Urinary bladder (tissue), 4 donors: Measurements from ENCODE around the gene ERBB4. TPM values are rescaled to one million over a fixed set of nuclear protein-coding genes. Genes with fewer than 3 reads are reported as not detected.

Experiments used
- DNase-seq: peaks from one replicate; pipeline ENCODE4 v3.0.0-alpha.2; 2015; ENCODE audit errors: extremely low spot score
- H3K27ac ChIP-seq: one replicate; pipeline ENCODE4 v1.5.1; 2013; ENCODE audit warnings: low read depth, mild to moderate bottlenecking, moderate library complexity
- H3K36me3 ChIP-seq: one replicate; pipeline ENCODE4 v1.6.1; 2013; ENCODE audit warnings: mild to moderate bottlenecking, moderate library complexity; ENCODE audit not compliant: insufficient read depth
- H3K4me1 ChIP-seq: one replicate; pipeline ENCODE4 v1.6.1; 2013; ENCODE audit warnings: mild to moderate bottlenecking, moderate library complexity; ENCODE audit not compliant: insufficient read depth
- H3K4me3 ChIP-seq: one replicate; pipeline ENCODE4 v1.5.1; 2013; ENCODE audit warnings: low read depth, low read length
- WGBS: extraction: QIAGEN DNeasy Blood & Tissue Kit; methylation state at CpG from one replicate; pipeline ENCODE4 v1.1.7; 2013; 5-methylcytosine and 5-hydroxymethylcytosine counted together
- polyA plus RNA-seq: library from polyadenylated mRNA; stranded (reverse); fragments of 200-250 nt; gene quantifications from one replicate; pipeline ENCODE4 v1.2.3, GENCODE V29; 2013
- total RNA-seq: library from RNA; depleted of rRNA; stranded (reverse); fragments of >200 nt; gene quantifications from one replicate; pipeline ENCODE4 v1.2.3, GENCODE V29; 2014
- donor health status: healthy with polysubstance abuse.
- donor health status: healthy.

ERBB4 gene
- total and polyA plus RNA-seq, 2 donors: 0.13 to 3.2 TPM

DNA sequence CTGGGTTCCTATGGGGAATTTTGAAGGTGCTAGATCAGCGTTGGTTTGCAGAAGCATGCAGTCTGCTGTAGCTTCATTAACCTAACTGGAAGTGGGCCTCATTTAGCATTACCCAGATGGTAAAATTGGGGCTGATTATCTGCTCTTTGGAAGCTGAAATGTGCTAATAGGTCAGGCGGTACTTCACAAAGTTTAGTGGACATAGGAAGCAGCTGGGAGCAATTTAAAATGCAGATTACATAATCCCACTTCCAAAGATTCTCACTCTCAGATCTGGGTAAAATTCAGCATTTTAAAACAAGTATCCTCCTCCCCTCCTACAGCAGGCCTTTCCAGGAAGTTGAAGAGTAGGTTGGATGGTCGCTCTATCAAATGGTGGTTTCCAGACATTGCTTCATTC, 1075.2 kb downstream of the ERBB4 start:
- H3K27ac ChIP-seq: no peak overlapping the region
- no peak overlapping the region for H3K4me3 ChIP-seq
- WGBS: 50% methylated on average over 3 of the region's 3 CpGs
- no peaks in the 10 kb centered on the region for H3K4me1 ChIP-seq
- DNase-seq: no peak
- H3K36me3 ChIP-seq: no peaks in the 10 kb centered on the region

DNA sequence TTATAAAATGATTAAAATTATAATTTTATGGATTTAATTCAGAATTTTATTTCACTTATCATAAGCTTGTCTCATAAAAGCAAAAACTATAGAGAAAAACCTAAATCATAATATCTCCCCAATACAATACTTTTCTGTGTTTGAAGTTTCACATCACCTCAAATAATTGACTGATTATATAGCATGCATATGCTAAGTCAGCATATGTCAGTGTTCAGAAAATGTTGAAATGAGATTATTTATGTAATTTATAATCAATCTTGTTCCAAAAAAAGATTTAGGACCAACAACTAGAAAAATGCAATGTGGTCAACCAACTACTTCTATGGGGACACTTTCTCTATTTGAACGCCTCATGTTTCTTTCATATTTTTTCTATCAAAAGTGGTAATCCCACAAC, 1079.6 kb downstream of the ERBB4 start:
- no peak for DNase-seq
- Histone ChIP-seq H3K4me1 (no peaks in the 10 kb centered on the region), H3K36me3 (no peaks in the 10 kb centered on the region), H3K27ac (no peak overlapping the region), H3K4me3 (no peak overlapping the region)
- 98% methylated on average over 1 of the region's 1 CpG for WGBS

DNA sequence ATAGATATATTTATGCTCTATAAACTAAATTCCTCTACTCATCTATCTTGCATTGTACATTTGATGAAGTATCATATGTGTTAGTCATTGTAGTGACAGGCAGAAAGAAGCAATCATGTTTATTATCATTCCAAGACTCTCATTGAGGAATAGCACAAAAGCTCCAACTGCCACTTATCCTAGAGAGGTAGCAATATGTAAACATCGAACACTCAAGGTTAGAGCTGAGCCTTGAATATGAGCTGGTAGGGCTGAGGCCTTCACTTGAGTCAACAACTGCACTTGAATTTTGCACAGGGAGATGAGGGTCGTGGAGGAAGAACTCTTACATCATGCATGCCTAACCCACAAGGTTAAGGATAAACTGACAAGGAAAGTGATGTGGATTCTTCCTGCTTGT, 1081.3 kb downstream of the ERBB4 start:
- WGBS: 34% methylated on average over 2 of the region's 2 CpGs
- DNase-seq: no peak
- no peak overlapping the region for H3K4me3 ChIP-seq

DNA sequence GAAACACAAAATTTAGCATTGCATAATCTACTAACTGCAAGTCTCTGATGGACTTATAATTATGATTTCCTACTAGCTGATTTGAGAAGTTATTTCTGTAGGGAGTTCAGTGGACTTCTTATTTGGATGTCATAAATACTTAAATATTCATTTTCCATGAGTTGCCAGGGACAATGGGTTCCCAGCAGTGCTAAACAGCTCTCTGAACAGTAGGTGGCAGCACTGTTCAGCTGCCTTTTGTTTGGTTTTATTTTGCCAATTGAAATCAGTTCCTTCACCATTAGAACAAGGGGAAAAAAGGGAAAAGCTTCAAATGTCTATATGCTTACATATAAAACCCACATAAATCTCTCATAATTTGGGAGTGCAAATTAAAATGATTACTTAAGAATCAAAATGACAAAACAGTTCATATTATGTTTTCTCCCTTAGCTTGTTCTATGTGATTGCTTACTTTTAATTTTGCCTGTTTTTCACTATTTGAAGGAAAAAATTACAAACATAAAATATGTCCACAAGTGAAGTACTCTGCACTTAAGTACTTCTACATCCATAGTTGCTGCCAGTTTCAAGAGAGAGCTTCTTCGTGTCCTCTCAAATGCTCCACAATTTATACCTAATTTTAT, 1083.3 kb downstream of the ERBB4 start:
- WGBS: 72% methylated on average over 1 of the region's 1 CpG
- DNase-seq: peak; percentile 53

More for the DNA sequence above, 1081.3 kb downstream of the ERBB4 start:
- H3K4me1 ChIP-seq: no peaks in the 10 kb centered on the region
- no peak overlapping the region for H3K27ac ChIP-seq
- no peaks in the 10 kb centered on the region for H3K36me3 ChIP-seq

DNA sequence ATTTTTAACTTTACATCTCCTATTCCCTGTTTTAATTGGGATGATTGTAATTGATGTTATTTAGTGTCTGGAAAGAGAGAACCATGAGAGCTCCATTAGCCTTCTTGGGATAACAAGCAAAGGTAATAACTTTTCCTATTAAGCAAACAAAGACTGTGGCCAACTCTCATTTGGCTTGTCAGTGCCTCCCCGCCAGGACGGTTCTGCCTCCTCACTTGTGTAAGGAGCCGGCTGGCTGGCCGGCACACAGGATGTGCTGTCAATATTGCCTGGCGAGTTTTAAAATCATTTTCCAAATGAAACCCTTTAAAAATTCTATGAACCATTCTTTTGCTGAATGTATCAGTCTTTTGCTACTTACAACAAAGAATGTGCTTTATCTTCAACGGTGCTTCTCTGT, 1083.9 kb downstream of the ERBB4 start:
- H3K4me1 ChIP-seq: no peaks in the 10 kb centered on the region
- H3K27ac ChIP-seq: no peak overlapping the region
- H3K4me3 ChIP-seq: no peak overlapping the region
- H3K36me3 ChIP-seq: no peaks in the 10 kb centered on the region
- no peak for DNase-seq
- 20% methylated on average over 6 of the region's 6 CpGs for WGBS

More for the DNA sequence above, 1083.3 kb downstream of the ERBB4 start:
- H3K4me1 ChIP-seq: no peaks in the 10 kb centered on the region
- H3K4me3 ChIP-seq: no peak overlapping the region
- no peak overlapping the region for H3K27ac ChIP-seq
- H3K36me3 ChIP-seq: no peaks in the 10 kb centered on the region

DNA sequence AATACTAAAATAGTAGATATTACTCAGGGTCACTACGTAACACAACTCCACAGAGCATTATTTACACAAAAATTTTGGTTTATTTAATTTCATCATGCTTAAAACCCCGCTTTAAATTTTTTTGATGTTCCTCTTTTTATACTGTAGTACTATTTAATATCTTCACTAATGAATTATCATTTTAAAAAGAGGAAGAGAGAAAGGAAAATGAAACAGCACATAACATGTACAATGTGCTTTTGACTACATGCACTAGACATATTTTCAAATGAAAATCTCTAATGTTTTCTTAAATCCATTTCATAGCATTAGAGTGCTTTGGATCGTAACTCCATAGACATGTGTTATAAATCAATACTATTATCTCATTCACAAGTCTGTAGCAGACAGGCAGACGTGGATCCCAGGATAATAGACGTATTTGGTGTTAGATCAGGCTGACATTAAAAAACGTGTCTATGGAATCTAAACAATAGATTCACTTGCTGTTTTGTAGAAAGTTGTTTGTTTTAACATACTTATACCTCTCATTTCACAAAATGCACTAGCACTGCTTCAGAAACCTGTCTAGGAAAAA, 1085.2 kb downstream of the ERBB4 start:
- H3K4me3 ChIP-seq: no peak overlapping the region
- no peaks in the 10 kb centered on the region for H3K36me3 ChIP-seq
- DNase-seq: no peak
- H3K27ac ChIP-seq: no peak overlapping the region
- no peaks in the 10 kb centered on the region for H3K4me1 ChIP-seq
- WGBS: 39% methylated on average over 6 of the region's 6 CpGs

DNA sequence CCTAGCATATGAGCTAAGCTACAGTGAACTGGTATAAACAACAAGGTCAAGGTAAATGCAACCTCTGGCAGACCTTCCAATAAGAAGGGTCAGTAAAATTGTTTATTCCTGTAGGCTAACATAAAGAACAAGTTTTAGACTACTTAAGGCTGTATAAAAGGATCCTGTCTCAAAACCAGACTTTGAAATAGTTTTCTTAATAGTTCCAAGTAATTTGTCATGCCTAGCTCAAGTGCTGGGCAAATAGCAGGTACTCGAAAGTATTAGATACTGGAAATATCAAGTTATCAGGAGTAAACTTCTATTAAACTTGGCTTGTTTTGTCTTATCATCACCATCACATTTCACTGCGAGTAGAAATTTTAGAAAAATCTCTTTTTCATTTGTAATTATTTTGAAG, 1087.0 kb downstream of the ERBB4 start:
- H3K4me3 ChIP-seq: no peak overlapping the region
- H3K36me3 ChIP-seq: no peaks in the 10 kb centered on the region
- WGBS: 67% methylated on average over 2 of the region's 2 CpGs
- no peak for DNase-seq
- H3K27ac ChIP-seq: no peak overlapping the region
- no peaks in the 10 kb centered on the region for H3K4me1 ChIP-seq

DNA sequence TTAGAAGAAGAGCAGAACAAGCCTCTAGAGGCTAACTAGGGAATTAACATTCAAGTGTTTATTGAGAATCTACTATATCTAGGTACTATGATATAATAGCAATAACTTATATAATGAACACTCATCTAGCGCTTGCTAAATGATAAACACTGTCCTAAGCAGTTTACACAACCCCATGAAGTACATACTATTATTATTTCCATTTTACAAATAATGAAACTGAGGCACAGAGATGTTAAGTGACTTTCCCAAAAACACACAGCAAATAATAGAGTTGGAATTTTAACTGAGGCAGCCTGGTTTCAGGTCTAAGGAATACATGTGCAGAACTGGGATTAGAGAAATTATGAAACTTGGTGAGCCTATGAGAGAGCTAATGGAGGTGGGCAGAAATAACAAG, 1088.8 kb downstream of the ERBB4 start:
- no peak overlapping the region for H3K4me3 ChIP-seq
- H3K36me3 ChIP-seq: no peaks in the 10 kb centered on the region
- H3K4me1 ChIP-seq: no peaks in the 10 kb centered on the region
- no peak overlapping the region for H3K27ac ChIP-seq
- 98% methylated on average over 1 of the region's 1 CpG for WGBS
- no peak for DNase-seq

DNA sequence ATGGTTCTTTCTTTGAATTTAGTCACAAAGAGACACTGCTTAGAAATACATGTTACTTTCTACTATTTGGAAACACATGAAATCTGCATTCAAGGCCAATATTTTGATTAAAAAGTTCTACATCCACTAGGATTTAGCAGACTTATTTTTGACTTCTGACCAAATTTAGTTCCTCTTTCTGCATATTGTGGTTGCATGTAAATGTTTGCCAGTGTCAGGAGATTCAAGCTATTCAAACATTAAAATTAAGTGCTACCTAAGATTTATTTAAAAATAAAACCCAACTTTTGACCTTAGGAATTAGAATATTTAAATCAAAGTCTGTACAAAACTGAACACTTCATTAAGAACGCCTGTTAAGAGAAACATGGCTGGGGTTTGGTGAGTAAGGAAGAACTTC, 1091.1 kb downstream of the ERBB4 start:
- 75% methylated on average over 1 of the region's 1 CpG for WGBS
- H3K4me1 ChIP-seq: no peaks in the 10 kb centered on the region
- DNase-seq: no peak
- no peak overlapping the region for H3K4me3 ChIP-seq
- no peak overlapping the region for H3K27ac ChIP-seq
- no peaks in the 10 kb centered on the region for H3K36me3 ChIP-seq

DNA sequence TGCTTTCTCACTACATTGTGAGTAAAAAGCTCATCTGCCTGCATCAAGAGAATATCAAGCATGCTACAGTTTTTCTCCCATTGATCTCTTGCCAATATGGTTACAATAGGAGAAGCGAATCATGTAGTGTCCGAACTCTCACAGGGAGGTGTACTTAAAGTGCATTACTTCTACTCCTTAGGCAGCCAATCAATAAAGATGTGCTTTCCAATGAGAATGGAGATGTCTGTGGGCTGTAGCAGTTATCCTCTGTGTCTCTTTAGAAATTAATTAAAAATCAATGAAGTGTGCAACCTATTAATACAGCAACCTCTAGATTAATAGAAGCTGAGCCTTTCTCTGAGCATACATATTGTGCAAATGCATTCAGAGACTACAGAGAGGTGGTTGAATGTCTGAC, 1098.5 kb downstream of the ERBB4 start:
- Histone ChIP-seq H3K27ac (no peak overlapping the region), H3K4me3 (no peak overlapping the region), H3K4me1 (no peaks in the 10 kb centered on the region), H3K36me3 (no peaks in the 10 kb centered on the region)
- no peak for DNase-seq
- WGBS: 60% methylated on average over 2 of the region's 2 CpGs

DNA sequence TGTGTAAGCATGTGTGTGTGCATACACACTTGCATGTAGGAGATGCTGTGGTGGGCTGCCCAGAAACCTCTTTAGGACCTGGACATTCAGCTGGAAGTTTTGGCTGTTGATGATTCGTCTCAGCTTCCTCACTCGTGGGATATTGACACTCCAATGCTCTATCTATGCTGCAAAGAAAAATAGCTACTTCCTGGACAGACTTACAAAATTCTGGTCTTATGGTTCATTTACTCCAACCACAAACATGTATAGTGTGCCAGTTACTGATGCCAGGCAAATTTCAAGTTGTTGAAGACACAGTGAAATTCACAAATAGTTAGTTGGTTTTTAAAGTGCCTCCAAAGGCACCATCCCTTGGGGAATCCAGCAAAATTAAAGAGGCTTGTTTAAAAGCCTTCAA, 1099.6 kb downstream of the ERBB4 start:
- 34% methylated on average over 2 of the region's 2 CpGs for WGBS
- DNase-seq: no peak

DNA sequence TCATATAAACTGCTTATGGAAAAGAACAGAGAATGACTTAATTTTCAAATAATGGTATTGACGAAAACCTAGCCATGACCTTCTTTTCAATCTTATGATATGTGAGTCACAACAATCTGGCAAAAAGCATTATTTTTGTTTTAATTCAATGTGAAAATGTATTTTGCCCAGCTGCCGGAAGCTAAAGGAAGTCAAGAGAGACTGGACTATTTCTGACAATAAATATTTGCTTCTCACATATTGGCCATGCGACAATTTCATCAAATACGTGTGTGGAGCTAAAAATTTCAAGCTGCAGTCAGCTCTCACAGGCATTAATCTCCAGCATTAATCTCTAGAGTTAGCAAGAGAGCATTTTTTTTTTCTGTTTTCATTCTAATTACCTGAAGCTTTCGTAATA, 1101.2 kb downstream of the ERBB4 start:
- no peaks in the 10 kb centered on the region for H3K36me3 ChIP-seq
- 64% methylated on average over 5 of the region's 5 CpGs for WGBS
- H3K4me3 ChIP-seq: no peak overlapping the region
- no peak for DNase-seq
- H3K4me1 ChIP-seq: no peaks in the 10 kb centered on the region
- no peak overlapping the region for H3K27ac ChIP-seq

More for the DNA sequence above, 1099.6 kb downstream of the ERBB4 start:
- H3K36me3 ChIP-seq: no peaks in the 10 kb centered on the region
- H3K4me3 ChIP-seq: no peak overlapping the region
- H3K4me1 ChIP-seq: no peaks in the 10 kb centered on the region
- no peak overlapping the region for H3K27ac ChIP-seq

DNA sequence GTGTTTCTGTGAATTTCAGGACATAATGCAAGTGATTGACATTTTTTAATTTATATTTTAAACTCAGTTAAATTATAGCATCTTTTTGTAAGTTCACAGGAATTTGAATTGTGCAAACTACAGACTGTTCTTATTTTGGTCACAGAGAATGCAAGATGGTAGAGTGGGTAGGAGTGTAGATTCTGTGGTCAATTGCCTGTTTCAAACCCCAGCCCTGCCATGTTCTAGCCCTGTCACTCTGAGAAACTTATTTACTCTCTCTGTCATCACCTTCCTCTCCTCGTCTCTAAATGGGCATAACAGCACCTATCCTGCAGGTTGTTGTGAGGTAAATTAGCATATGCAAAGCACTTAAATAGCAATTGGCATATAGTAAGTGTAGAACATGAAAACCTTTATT, 1102.4 kb downstream of the ERBB4 start:
- no peaks in the 10 kb centered on the region for H3K36me3 ChIP-seq
- DNase-seq: no peak
- 54% methylated on average over 1 of the region's 1 CpG for WGBS
- H3K4me3 ChIP-seq: no peak overlapping the region
- no peak overlapping the region for H3K27ac ChIP-seq
- peaks cover 2% of the 10 kb centered on the region for H3K4me1 ChIP-seq

DNA sequence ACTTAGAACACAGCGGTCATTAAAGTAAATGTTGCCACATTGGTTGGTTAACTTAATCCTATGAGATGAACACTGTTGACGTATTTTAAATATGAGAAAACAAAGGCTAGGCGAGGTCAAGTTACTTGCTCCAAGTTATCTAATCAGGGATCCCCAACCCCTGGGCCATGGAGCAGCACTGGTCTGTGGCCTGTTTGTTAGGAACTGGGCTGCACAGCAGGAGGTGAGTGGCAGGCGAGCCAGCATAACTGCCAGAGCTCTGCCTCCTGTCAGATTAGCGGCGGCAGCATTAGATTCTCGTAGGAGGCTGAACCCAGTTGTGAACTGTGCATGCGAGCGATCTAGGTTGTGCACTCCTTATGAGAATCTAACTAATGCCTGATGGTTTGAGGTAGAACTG, 1103.3 kb downstream of the ERBB4 start:
- 80% methylated on average over 9 of the region's 9 CpGs for WGBS

More for the DNA sequence above, 1103.3 kb downstream of the ERBB4 start:
- H3K4me3 ChIP-seq: no peak overlapping the region
- H3K4me1 ChIP-seq: peaks cover 2% of the 10 kb centered on the region
- DNase-seq: no peak
- H3K36me3 ChIP-seq: no peaks in the 10 kb centered on the region
- H3K27ac ChIP-seq: no peak overlapping the region
